SK-N-MC (cell line): ENCODE measurements around the gene ARPC1A.

ENCODE experiments used
- EZH2 ChIP-seq: fragments of 200-600 bp; sonication (generic); IDR thresholded peaks from one replicate; pipeline ENCODE4 v1.6.1; 2017; ENCODE audit warnings: antibody characterized with exemption
- POLR2AphosphoS5 ChIP-seq: IDR thresholded peaks from 2 replicates; pipeline ENCODE4 v1.6.1; 2012; ENCODE audit warnings: mild to moderate bottlenecking, low read depth, low read length, borderline replicate concordance

DNA sequence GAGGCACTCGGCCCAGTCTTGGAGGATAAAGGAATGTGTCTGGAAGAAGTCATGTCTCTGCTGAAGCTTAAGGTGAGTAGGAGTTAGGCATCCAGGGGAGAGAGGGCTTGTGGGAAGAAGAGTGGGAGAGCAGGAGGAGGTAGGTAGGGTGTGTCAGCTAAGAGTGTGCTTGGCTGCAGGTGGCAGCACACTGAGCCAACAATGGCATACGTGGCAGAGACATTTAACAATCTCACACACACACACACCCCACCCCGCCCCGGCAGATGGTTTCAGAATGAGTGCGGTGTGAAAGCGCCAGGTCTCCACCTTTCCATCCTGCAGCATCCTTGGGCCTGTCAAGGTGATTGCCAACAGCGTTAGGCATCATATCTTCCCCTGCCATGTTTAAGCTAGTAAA is 11.2 kb upstream of the ARPC1A start:
- TF ChIP-seq EZH2: no peak
- TF ChIP-seq POLR2AphosphoS5: no peak
